ENCODE measurements around the gene RFC3.

The RFC3 gene

GRCh38 chr13:33870046-33870668 is 52.2 kb downstream of the RFC3 start:
- TF ChIP-seq, protein P1, sequence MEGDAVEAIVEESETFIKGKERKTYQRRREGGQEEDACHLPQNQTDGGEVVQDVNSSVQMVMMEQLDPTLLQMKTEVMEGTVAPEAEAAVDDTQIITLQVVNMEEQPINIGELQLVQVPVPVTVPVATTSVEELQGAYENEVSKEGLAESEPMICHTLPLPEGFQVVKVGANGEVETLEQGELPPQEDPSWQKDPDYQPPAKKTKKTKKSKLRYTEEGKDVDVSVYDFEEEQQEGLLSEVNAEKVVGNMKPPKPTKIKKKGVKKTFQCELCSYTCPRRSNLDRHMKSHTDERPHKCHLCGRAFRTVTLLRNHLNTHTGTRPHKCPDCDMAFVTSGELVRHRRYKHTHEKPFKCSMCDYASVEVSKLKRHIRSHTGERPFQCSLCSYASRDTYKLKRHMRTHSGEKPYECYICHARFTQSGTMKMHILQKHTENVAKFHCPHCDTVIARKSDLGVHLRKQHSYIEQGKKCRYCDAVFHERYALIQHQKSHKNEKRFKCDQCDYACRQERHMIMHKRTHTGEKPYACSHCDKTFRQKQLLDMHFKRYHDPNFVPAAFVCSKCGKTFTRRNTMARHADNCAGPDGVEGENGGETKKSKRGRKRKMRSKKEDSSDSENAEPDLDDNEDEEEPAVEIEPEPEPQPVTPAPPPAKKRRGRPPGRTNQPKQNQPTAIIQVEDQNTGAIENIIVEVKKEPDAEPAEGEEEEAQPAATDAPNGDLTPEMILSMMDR (IDR thresholded peaks at IDR 0.05; ENCODE audit: borderline replicate concordance, control extremely low read depth, extremely low read depth, insufficient read depth, missing control alignments), result no peak
- in situ Hi-C loops (cut with MboI; ENCODE audit: low sequenced_read_pairs, unreplicated experiment), result no loop called here
- DNase-seq (ENCODE audit: low spot score), result no peak

DNA sequence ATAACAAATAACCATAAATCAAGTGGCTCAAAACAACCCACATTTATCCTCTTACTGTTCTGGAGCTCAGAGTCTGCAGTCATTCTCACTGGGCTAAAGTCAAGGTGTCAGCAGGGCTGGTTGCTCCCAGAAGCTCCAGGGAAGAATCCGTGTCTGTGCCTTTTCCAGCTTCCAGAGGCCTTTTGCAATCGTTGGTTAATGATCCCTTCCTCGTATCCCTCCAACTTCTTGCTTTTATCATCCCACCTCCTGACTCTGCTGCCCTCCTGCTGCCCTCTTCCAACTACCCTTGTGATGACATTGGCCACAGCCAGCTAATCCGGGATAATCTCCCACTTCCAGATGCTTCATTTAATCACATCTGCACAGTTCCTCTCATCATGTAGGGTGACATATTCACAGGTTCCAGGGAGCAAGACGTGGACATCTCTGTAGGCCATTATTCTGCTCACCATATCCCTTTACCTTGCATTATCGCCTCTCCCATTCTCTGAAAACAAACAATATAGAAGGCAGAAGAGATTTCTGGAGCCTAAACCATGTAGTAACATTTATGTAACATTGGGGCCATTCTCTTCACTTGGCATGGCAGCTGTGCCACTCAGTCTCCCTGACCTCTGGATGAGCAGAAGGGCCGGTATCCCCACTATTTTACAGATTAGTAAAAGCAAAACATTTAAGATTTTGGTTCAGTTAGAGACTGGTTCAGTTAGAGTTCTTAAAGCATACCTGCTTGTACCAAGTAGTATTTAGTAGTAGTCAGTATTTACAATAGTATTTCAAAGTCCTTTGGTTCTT is 53.5 kb downstream of the RFC3 start:
- in situ Hi-C loops (cut with MboI; ENCODE audit: low sequenced_read_pairs, unreplicated experiment), result no loop called here
- no peak for DNase-seq (ENCODE audit: low spot score)
- TF ChIP-seq, protein P1 (IDR thresholded peaks at IDR 0.05; ENCODE audit: borderline replicate concordance, control extremely low read depth, extremely low read depth, insufficient read depth, missing control alignments), result no peak

DNA sequence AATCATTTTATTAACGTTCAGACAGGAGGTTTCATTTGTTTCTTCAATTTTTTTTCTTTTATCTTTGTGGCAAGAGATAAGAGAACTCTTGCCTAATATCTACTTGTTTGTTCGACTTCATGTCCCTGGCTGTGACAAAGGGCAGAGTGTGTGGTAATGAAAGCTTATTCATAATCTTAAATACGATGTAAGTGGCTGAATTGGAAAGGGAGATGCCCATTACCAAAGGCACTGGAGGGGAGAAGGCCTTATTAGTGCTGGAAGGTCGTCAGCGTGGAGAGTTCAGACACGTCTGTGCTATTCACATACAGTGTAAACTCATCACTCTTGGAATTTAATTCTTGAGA is 54.0 kb downstream of the RFC3 start:
- in situ Hi-C loops (cut with MboI; ENCODE audit: low sequenced_read_pairs, unreplicated experiment), result no loop called here
- no peak for DNase-seq (ENCODE audit: low spot score)
- TF ChIP-seq, protein P1 (IDR thresholded peaks at IDR 0.05; ENCODE audit: borderline replicate concordance, control extremely low read depth, extremely low read depth, insufficient read depth, missing control alignments), result no peak

DNA sequence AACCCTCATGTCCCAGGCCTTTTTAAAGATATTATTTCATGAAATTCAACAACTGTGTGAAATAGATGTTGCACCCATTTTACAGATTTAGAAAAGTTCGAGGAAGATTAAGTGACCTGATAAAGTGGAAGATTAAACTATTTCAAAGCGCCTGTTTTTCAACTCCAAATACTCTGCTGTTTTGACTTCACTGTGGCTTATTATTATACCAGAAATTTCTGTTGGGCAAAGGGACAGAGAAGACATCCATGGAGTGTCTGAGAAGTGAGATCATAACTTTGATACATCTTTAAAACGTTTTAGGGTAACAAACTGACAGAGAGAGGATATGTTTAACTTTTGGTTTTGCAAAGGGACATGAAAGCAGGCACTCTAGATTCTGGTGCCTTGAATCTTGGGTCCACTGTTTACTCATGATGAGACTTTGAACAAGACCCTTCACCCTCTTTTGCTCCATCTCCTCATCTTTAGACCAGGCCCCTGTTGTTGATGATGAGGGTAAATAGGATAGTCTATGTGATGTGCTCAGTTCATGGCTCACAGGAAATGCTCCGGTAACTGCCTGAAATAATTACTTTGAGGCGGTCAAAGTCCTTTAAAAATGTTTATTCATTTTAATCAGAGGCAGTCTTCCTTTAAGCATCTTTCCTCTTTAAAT is 55.4 kb downstream of the RFC3 start:
- TF ChIP-seq, protein P1 (IDR thresholded peaks at IDR 0.05; ENCODE audit: borderline replicate concordance, control extremely low read depth, extremely low read depth, insufficient read depth, missing control alignments), result no peak
- in situ Hi-C loops (cut with MboI; ENCODE audit: low sequenced_read_pairs, unreplicated experiment), result no loop called here
- no peak for DNase-seq (ENCODE audit: low spot score)

DNA sequence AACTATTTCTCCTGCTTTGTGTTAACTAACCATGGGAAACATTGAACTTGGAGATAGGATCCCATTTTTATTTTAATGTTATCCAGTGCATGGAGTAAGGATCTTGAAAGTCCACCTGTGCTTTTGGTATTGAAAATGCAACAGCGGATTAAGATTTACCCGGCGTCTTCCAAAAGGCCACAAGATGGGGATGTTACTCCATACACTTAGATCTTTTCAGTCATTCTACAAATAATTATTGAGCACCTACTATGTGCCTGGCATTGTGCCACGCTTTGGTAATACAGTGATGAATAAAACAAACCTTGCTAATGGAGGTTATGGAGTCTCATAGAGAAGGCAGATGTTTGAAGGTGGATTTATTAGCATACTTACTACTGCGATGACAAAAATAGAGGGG is 56.9 kb downstream of the RFC3 start:
- in situ Hi-C loops (cut with MboI; ENCODE audit: low sequenced_read_pairs, unreplicated experiment), result no loop called here
- no peak for DNase-seq (ENCODE audit: low spot score)
- TF ChIP-seq, protein P1 (IDR thresholded peaks at IDR 0.05; ENCODE audit: borderline replicate concordance, control extremely low read depth, extremely low read depth, insufficient read depth, missing control alignments), result no peak

GRCh38 chr13:33875618-33876401 is 57.9 kb downstream of the RFC3 start:
- DNase-seq (ENCODE audit: low spot score), result no peak
- in situ Hi-C loops (cut with MboI; ENCODE audit: low sequenced_read_pairs, unreplicated experiment), result no loop called here
- TF ChIP-seq, protein P1 (IDR thresholded peaks at IDR 0.05; ENCODE audit: borderline replicate concordance, control extremely low read depth, extremely low read depth, insufficient read depth, missing control alignments), result no peak
